GM23338 (cell line): Measurements from ENCODE around the gene HERC4. TPM values are rescaled to one million over a fixed set of nuclear protein-coding genes. Genes with fewer than 3 reads are reported as not detected.
"Not testable (repeated sequence)": the region's sequence is repeated elsewhere in the genome, so short reads cannot be mapped to it uniquely, and the experiment has no call there.

Experiments
- ATAC-seq: fragments of 200-7000 bp; cut with Tn5 transposase; 3 replicates; pipeline ENCODE4 v1.9.1; 2020
- DNase-seq: peaks from one replicate; pipeline ENCODE4 v3.0.0-alpha.2; 2015; ENCODE audit warnings: low spot score
- H2AFZ ChIP-seq: fragments of 200-600 bp; sonication (generic); 2 replicates; pipeline ENCODE4 v1.8.0; 2016; ENCODE audit warnings: antibody characterized with exemption, mild to moderate bottlenecking, moderate library complexity
- H3F3A ChIP-seq: fragments of 200-600 bp; sonication (generic); replicated peaks from 2 replicates; pipeline ENCODE4 v1.8.0; 2017; ENCODE audit warnings: antibody characterized with exemption, mixed run types, low read depth
- H3K27ac ChIP-seq: fragments of 200-600 bp; sonication (generic); 2 replicates; pipeline ENCODE4 v1.6.1; 2016; ENCODE audit warnings: low read depth
- H3K27me3 ChIP-seq: fragments of 200-600 bp; sonication (generic); 2 replicates; pipeline ENCODE4 v1.8.0; 2016; ENCODE audit warnings: mild to moderate bottlenecking, mixed run types, moderate library complexity; ENCODE audit not compliant: insufficient read depth
- H3K36me3 ChIP-seq: fragments of 200-600 bp; sonication (generic); 2 replicates; pipeline ENCODE4 v1.8.0; 2016; ENCODE audit warnings: mild to moderate bottlenecking; ENCODE audit not compliant: insufficient read depth
- H3K4me1 ChIP-seq: fragments of 200-600 bp; sonication (generic); 2 replicates; pipeline ENCODE4 v1.8.0; 2016; ENCODE audit warnings: mild to moderate bottlenecking, moderate library complexity; ENCODE audit not compliant: insufficient read depth
- H3K4me2 ChIP-seq: fragments of 200-600 bp; sonication (generic); 2 replicates; pipeline ENCODE4 v1.7.1; 2017; ENCODE audit warnings: mixed run types
- H3K4me3 ChIP-seq: fragments of 200-600 bp; sonication (generic); 2 replicates; pipeline ENCODE4 v1.6.1; 2016; ENCODE audit warnings: mixed run types
- H3K79me2 ChIP-seq: fragments of 200-600 bp; sonication (generic); replicated peaks from 2 replicates; pipeline ENCODE4 v1.8.0; 2017; ENCODE audit warnings: mild to moderate bottlenecking; ENCODE audit not compliant: insufficient read depth
- H3K9me2 ChIP-seq: fragments of 200-600 bp; sonication (generic); 2 replicates; pipeline ENCODE4 v1.8.0; 2017; ENCODE audit not compliant: insufficient read depth
- H4K20me1 ChIP-seq: fragments of 200-600 bp; sonication (generic); replicated peaks from 2 replicates; pipeline ENCODE4 v1.8.0; 2017; ENCODE audit warnings: mild to moderate bottlenecking; ENCODE audit not compliant: insufficient read depth
- H3K27ac Mint-ChIP-seq: 2 replicates; pipeline ENCODE4 v1.8.0; 2020; ENCODE audit warnings: inconsistent platforms, mild to moderate bottlenecking, moderate library complexity, mixed read lengths
- H3K27me3 Mint-ChIP-seq: 3 replicates; pipeline ENCODE4 v1.8.0; 2022; ENCODE audit warnings: low read depth, mild to moderate bottlenecking, moderate library complexity, mixed read lengths, inconsistent platforms; ENCODE audit not compliant: insufficient read depth, poor library complexity
- H3K36me3 Mint-ChIP-seq: 3 replicates; pipeline ENCODE4 v1.8.0; 2021; ENCODE audit warnings: low read depth, mild to moderate bottlenecking, inconsistent platforms, moderate library complexity, mixed read lengths
- H3K4me1 Mint-ChIP-seq: 3 replicates; pipeline ENCODE4 v1.8.0; 2020; ENCODE audit warnings: mild to moderate bottlenecking, inconsistent platforms, mixed read lengths
- H3K4me3 Mint-ChIP-seq: 3 replicates; pipeline ENCODE4 v1.8.0; 2021; ENCODE audit warnings: moderate library complexity, mild to moderate bottlenecking, inconsistent platforms, mixed read lengths
- H3K9me3 Mint-ChIP-seq: 3 replicates; pipeline ENCODE4 v1.8.0; 2020; ENCODE audit warnings: moderate library complexity, mild to moderate bottlenecking, inconsistent platforms, mixed read lengths
- EZH2phosphoT487 ChIP-seq: fragments of 200-600 bp; sonication (generic); IDR thresholded peaks from one replicate; pipeline ENCODE4 v1.8.1; 2018; ENCODE audit warnings: antibody characterized with exemption; ENCODE audit not compliant: unreplicated experiment
- JUNB ChIP-seq: IDR thresholded peaks from one replicate; pipeline ENCODE4 v1.6.1; 2016; ENCODE audit warnings: antibody characterized with exemption; ENCODE audit not compliant: unreplicated experiment
- NANOG ChIP-seq: IDR thresholded peaks from 2 replicates; pipeline ENCODE4 v1.6.1; 2016; ENCODE audit warnings: antibody characterized with exemption, borderline replicate concordance
- STAT1 ChIP-seq: IDR thresholded peaks from one replicate; pipeline ENCODE4 v1.6.1; 2016; ENCODE audit warnings: antibody characterized with exemption; ENCODE audit not compliant: unreplicated experiment
- ZNF114 ChIP-seq: fragments of 250-450 bp; sonication (Bioruptor Pico); IDR thresholded peaks from 2 replicates; pipeline ENCODE4 v1.5.0; 2020; ENCODE audit warnings: mild to moderate bottlenecking, moderate library complexity
- ZNF331 ChIP-seq: fragments of 250-450 bp; sonication (Bioruptor Pico); IDR thresholded peaks from 2 replicates; pipeline ENCODE4 v1.5.0; 2020; ENCODE audit warnings: low read depth, mild to moderate bottlenecking, moderate library complexity
- ZNF462 ChIP-seq: fragments of 250-450 bp; sonication (Bioruptor Pico); IDR thresholded peaks from 2 replicates; pipeline ENCODE4 v1.5.0; 2020; ENCODE audit warnings: mild to moderate bottlenecking, moderate library complexity
- polyA plus RNA-seq: library from polyadenylated mRNA; unstranded; fragments of >200 nt; fragmentation: Nextera tagmentation; extraction: Ambion mirVana; gene quantifications from 2 replicates; pipeline ENCODE4 v1.2.1, GENCODE V29; 2016
- total RNA-seq: library from RNA; depleted of rRNA; stranded (reverse); fragments of >200 nt; shearing (Covaris generic); gene quantifications from 2 replicates; pipeline ENCODE4 v1.2.3, GENCODE V29; 2014
- TF ChIP-seq, protein P1 (sequence below): IDR thresholded peaks from 2 replicates; pipeline ENCODE4 v1.6.1; 2016; ENCODE audit warnings: antibody characterized with exemption

Gene HERC4
- total and polyA plus RNA-seq, 2 experiments from 2014 or later: 20.1 to 67.2 TPM

DNA sequence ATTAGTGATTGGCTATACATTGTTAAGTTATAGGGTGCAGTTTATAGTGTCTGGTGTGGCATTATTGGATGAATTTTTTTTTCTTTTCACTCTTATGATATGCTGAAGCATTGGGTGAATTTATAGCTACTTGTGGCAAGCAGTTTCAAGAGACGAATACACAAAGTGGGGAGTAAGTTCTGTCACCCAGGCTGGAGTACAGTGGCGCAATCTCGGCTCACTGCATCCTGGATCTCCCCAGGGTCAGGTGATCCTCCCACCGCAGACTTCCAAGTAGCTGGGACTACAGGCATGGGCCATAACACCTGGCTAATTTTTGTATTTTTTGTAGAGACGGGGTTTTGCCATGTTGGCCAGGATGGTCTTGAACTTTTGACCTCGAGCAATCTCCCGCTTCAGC, 196.9 kb downstream of the HERC4 start (continued):
- TF ChIP-seq, protein P1, sequence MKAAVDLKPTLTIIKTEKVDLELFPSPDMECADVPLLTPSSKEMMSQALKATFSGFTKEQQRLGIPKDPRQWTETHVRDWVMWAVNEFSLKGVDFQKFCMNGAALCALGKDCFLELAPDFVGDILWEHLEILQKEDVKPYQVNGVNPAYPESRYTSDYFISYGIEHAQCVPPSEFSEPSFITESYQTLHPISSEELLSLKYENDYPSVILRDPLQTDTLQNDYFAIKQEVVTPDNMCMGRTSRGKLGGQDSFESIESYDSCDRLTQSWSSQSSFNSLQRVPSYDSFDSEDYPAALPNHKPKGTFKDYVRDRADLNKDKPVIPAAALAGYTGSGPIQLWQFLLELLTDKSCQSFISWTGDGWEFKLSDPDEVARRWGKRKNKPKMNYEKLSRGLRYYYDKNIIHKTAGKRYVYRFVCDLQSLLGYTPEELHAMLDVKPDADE: no peak
- TF ChIP-seq NANOG (no peak), ZNF462 (CRISPR knock-in tag) (no peak), STAT1 (no peak), EZH2phosphoT487 (no peak), JUNB (no peak), ZNF114 (CRISPR knock-in tag) (no peak), ZNF331 (no peak)

- not testable (repeated sequence) for H4K20me1 ChIP-seq, H3K36me3 ChIP-seq, H3K79me2 ChIP-seq, H3K4me1 ChIP-seq, DNase-seq, H3F3A ChIP-seq, H3K27ac ChIP-seq, H3K27ac Mint-ChIP-seq, H3K4me3 Mint-ChIP-seq, H3K4me3 ChIP-seq, H3K27me3 Mint-ChIP-seq, H3K27me3 ChIP-seq, H3K36me3 Mint-ChIP-seq, ATAC-seq, H3K9me2 ChIP-seq, H3K9me3 Mint-ChIP-seq, H3K4me2 ChIP-seq, H3K4me1 Mint-ChIP-seq
- peak overlapping the region; percentile 52; the same call in 1 of the 2 replicates for H2AFZ ChIP-seq
These were observed 197.7 kb downstream of the HERC4 start for GRCh38 chr10:67877421-67877820.
